ENCODE measurements around the gene SRCAP.

- TF ChIP-seq EZH2 (IDR thresholded peaks at IDR 0.05; ENCODE audit: insufficient read depth, poor library complexity, severe bottlenecking) (no peak), EZH2phosphoT487 (IDR thresholded peaks at IDR 0.05; ENCODE audit: insufficient read depth, low read depth) (no peak)
Observed at GRCh38 chr16:30731411-30731810, 32.4 kb downstream of the SRCAP start.
